NOMO-1 treated with DMSO at 0.1 percent for 48 hours (cell line): ENCODE data around the gene PRR36.
"Not testable (repeated sequence)": the region's sequence is repeated elsewhere in the genome, so short reads cannot be mapped to it uniquely, and the experiment has no call there.

Source experiments
- DNase-seq: peaks from one replicate; lab custom pipeline; 2025; ENCODE audit not compliant: unreplicated experiment; lab: John Stamatoyannopoulos, UW

PRR36 gene

GRCh38 chr19:7899751-7900378 lies 25.7 kb upstream of the PRR36 start:
- DNase-seq: no peak

GRCh38 chr19:7898967-7899366 lies 24.8 kb upstream of the PRR36 start:
- DNase-seq: no peak

DNA sequence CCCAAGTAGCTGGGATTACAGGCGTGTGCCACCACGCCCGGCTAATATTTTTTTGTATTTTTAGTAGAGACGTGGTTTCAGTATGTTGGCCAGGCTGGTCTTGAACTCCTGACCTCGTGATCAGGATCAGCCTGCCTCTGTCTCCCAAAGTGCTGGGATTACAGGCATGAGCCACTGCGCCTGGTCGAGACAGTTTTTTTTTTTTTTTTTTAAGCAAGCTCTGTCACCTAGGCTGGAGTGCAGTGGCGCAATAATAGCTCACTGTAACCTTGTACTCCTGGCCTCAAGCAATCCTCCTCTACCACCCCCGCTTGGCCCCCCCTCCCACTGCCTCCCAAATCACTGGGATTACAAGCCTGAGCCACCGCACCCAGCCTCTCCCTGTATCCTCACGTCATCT lies 23.1 kb upstream of the PRR36 start:
- DNase-seq: no peak

DNA sequence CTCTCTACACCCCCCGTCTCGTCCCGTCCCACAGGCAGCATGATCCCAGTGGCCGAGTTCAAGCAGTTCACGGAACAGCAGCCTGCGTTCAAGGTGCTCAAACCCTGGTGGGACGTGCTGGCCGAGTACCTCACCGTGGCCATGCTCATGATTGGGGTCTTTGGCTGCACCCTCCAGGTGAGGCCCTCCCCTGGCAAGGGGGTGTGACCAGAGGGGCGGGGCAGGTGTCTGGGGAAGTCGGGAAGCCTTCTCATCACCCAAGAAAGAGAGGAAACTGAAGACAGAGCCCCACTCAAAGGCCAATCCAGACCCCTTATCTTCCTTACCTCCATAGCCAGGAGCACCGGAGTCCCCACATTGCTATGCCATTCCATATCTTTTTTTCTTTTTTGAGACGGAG lies 21.4 kb upstream of the PRR36 start:
- no peak for DNase-seq

DNA sequence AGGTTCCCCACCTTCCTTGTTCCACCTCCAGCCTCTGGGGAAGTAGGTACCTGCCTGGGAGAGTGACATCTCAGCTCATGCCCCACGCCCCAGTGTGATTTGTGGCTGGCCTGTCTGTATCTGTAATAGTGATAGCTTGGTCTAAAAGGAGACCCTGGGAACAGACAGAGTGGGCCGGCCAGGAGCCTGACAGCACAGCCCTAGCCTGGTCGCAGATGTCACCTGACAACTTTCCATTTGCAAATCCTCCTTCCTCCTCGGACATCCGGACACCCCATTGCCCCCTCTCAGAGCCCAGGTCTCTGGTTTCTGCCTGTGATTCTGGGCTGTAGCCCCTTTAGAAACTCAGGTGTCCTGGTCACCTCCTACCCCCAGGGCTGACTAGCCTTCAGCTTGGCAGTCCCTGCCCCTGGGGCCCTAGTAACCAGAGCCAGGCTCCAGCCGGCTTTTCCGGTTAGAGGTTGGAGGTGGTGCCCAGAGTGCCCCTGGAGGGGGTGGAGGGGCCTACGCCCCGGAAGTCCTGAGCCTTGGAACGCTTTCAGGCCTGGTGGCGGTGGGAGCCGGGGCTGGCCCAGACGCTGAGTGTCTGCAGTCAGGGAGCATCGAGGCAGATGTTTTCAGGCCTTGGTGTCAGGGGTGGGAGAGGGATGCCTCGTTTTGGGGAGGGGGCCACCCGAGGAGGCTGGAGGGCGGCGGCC lies 20.6 kb upstream of the PRR36 start:
- DNase-seq: no peak

- DNase-seq: not testable (repeated sequence)
Measured at GRCh38 chr19:7893362-7894101, 19.3 kb upstream of the PRR36 start.

DNA sequence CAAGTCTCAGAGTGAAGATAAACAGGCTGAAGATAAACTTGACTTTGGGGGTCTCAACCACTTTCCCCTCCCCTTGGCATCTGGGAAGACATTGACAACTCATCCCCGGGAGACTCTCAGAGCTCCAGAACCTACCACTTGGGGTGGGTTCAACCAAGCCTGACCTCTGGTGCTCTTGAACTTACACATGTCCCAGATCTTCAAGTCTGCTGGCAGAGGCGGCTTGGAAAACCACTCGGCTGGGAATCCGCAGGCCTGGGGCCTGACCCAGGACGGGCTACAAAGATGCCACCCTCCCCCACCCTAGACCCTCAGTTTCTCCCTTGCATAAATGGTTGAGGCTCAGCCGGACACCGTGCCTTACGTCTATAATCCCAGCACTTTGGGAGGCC lies 14.6 kb upstream of the PRR36 start:
- DNase-seq: no peak

- peak; percentile 25 for DNase-seq
Measured at GRCh38 chr19:7888145-7888825, 14.1 kb upstream of the PRR36 start, which contains the start of gene LRRC8E. LRRC8E (plus strand) TSS chr19:7888510; CDS start chr19:7895604, 7,094 bp downstream.

- DNase-seq: peak; percentile 25
Measured at GRCh38 chr19:7887408-7888144, 13.4 kb upstream of the PRR36 start.

DNA sequence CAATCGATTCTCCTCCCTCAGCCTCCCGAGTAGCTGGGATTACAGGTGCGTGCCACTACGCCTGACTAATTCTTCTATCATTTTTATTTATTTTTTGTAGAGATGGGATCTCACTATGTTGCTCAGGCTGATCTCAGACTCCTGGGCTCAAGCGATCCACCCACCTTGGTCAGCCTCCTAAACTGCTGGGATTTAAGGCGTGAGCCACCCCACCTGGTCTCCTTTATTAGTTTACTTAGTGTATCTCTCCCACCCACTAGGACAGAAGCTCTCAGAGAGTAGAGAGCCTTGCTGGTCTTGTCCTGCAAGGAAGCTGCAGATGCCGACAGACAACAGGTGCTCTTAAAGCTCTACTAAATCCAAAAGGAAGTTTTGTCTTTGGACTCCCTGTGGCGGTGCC lies 11.6 kb upstream of the PRR36 start:
- no peak for DNase-seq

DNA sequence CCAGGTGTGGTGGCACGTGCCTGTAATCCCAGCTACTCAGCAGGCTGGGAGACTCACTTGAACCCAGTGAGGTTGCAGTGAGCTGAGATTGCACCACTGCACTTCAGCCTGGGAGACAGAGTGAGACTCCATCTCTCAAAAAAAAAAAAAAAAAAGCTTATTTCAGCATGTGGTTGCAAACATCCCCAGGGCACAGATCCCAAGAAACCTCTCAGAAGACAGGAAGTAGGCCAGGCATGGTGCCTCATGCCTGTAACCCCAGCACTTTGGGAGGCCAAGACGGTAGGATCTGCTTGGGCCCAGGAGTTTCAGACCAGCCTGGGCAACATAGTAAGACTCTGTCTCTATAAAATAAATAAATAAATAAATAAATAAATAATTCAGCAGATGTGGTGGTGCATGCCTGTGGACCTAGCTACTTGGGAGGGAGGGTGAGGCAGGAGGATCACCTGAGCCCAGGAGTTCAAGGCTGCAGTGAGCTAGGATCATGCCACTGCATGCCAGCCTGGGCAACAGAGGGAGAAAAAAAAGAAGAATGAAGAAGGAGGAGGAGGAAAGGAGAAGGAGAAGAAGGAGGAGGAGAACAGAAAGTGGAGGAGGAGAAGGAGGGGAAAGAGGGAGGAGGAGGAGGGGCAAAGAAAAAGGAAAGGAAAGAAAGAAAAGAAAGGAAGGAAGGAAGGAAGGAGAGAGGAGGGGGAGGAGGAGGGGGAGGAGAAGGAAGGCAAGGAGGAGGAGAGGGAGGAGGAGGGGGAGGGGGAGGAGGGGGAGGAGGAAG lies 9.8 kb upstream of the PRR36 start:
- no peak for DNase-seq

DNA sequence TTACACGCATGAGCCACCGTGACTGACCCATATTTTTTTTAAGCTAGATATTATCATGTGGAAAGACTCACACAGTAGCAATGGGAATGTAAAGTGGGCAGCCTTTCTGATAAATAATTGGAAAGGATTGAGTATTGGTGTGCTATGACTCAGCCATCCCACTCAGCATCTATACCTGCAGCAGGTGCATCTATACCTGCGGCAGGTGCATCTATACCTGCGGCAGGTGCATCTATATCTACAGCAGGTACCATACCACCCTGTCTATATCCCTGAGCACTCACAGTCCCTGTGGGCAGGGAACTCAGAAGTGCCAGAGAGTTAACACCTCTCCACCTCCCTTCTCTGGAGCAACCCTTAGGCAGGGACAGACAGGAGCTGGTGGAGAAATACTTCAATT lies 8.9 kb upstream of the PRR36 start:
- DNase-seq: no peak

DNA sequence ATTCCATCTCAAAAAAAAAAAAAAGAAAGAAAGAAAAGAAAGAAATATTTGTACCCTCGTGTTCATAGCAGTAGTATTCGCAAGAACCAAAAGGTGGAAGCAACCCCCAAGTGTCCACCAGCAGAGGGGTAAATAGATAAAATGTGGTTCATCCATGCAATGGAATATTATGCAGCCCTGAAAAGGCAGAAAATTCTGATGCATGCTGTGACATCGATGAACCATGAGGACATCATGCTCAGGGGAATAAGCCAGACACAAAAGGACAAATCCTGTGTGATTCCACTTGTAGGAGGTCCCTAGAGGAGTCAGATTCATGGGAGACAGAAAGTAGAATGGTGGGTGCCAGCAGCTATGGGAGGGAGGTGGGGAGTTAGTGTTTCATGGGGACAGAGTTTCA lies 7.7 kb upstream of the PRR36 start:
- no peak for DNase-seq

GRCh38 chr19:7879836-7880235 lies 5.6 kb upstream of the PRR36 start:
- DNase-seq: peak; percentile 10

GRCh38 chr19:7879111-7879807 lies 5.1 kb upstream of the PRR36 start:
- DNase-seq: no peak

GRCh38 chr19:7877249-7877836 lies 3.2 kb upstream of the PRR36 start:
- no peak for DNase-seq

DNA sequence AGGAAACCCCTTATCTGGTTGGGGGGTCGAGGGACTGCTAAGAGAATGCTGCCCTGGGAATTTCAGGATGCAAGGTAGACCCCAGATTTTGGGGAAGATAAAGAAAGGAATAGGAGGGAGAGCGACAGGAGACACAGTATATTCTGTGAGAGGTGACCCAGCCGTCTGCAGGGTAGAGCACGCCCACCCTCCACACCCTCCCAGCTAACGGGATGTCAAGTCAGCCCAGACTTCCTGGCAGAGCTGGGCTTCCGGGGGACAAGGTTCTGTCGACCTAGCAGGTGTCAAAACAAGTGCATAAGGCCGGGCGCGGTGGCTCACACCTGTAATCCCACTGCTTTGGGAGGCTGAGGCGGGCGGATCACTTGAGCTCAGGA lies 695 bp upstream of the PRR36 start:
- no peak for DNase-seq

GRCh38 chr19:7873304-7874075 lies 700 bp downstream of the PRR36 start:
- DNase-seq: no peak
